B cell (primary cell): ENCODE results near the gene CD109.

Source experiments
- EZH2 ChIP-seq: IDR thresholded peaks from 2 replicates; pipeline ENCODE4 v1.6.1; 2012; ENCODE audit warnings: borderline replicate concordance, low read depth, mild to moderate bottlenecking, moderate library complexity, low read length; ENCODE audit not compliant: insufficient read depth, poor library complexity, severe bottlenecking
- TF ChIP-seq, protein P1 (sequence below): fragments of 200-600 bp; IDR thresholded peaks from one replicate; pipeline ENCODE4 v1.8.0; 2022; ENCODE audit warnings: antibody characterized with exemption, mild to moderate bottlenecking

DNA sequence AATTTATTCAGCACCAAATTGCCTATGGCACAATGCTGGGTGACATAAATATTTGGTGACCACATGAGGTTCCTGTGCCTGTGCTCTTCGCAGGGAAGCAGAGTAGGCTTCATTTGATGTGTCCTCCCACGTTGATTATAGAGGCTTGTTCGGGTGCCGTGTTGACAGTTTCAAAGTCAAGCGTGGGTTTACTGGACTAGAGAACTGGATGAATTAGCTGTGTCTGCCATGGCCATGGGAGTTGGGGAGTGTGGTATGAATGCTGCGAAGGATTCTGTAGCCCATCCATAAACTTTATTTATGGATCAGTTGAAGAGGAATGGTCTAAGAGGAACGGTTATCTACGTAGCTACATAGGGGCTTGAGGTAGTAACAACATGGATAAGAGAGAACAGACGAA lies 11.0 kb downstream of the CD109 start:
- TF ChIP-seq EZH2 = no peak
- TF ChIP-seq, protein P1, sequence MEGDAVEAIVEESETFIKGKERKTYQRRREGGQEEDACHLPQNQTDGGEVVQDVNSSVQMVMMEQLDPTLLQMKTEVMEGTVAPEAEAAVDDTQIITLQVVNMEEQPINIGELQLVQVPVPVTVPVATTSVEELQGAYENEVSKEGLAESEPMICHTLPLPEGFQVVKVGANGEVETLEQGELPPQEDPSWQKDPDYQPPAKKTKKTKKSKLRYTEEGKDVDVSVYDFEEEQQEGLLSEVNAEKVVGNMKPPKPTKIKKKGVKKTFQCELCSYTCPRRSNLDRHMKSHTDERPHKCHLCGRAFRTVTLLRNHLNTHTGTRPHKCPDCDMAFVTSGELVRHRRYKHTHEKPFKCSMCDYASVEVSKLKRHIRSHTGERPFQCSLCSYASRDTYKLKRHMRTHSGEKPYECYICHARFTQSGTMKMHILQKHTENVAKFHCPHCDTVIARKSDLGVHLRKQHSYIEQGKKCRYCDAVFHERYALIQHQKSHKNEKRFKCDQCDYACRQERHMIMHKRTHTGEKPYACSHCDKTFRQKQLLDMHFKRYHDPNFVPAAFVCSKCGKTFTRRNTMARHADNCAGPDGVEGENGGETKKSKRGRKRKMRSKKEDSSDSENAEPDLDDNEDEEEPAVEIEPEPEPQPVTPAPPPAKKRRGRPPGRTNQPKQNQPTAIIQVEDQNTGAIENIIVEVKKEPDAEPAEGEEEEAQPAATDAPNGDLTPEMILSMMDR = no peak
